OCI-LY3 (cell line): ENCODE data around the gene FOLR1.
"Not testable (repeated sequence)": the region's sequence is repeated elsewhere in the genome, so short reads cannot be mapped to it uniquely, and the experiment has no call there.

ENCODE experiments used
- H2AFZ ChIP-seq: fragments of 200-600, 300-600 bp; shearing (Covaris generic); 2 replicates; pipeline ENCODE4 v1.6.0; 2014; ENCODE audit warnings: antibody characterized with exemption, low read depth, low read length
- H3K27ac ChIP-seq: fragments of 200-600, 300-600 bp; sonication (generic); 2 replicates; pipeline ENCODE4 v1.5.1; 2014; ENCODE audit warnings: mild to moderate bottlenecking, low read length, moderate library complexity, mixed read lengths
- H3K27me3 ChIP-seq: fragments of 200-600, 300-600 bp; sonication (generic); 2 replicates; pipeline ENCODE4 v1.6.1; 2014; ENCODE audit warnings: low read depth, low read length, mixed read lengths
- H3K36me3 ChIP-seq: fragments of 200-600, 300-600 bp; sonication (generic); replicated peaks from 2 replicates; pipeline ENCODE3; 2014; ENCODE audit warnings: low read depth, low read length, mixed read lengths
- H3K4me1 ChIP-seq: fragments of 300-600, 200-600 bp; sonication (generic); 2 replicates; pipeline ENCODE4 v1.6.1; 2014; ENCODE audit warnings: low read length, mixed read lengths
- H3K4me2 ChIP-seq: fragments of 200-600, 300-600 bp; sonication (generic); 2 replicates; pipeline ENCODE4 v1.6.1; 2014; ENCODE audit warnings: low read length, mixed read lengths
- H3K4me3 ChIP-seq: fragments of 300-600, 200-600 bp; sonication (generic); 2 replicates; pipeline ENCODE4 v1.5.1; 2014; ENCODE audit warnings: antibody characterized with exemption, mild to moderate bottlenecking, low read length, moderate library complexity
- H3K79me2 ChIP-seq: fragments of 300-600, 200-600 bp; shearing (Covaris generic); 2 replicates; pipeline ENCODE4 v1.6.1; 2014; ENCODE audit warnings: mild to moderate bottlenecking, low read length, mixed read lengths
- H3K9ac ChIP-seq: fragments of 300-600, 200-600 bp; shearing (Covaris generic); 2 replicates; pipeline ENCODE4 v1.6.0; 2014; ENCODE audit warnings: mild to moderate bottlenecking, low read length, moderate library complexity
- H3K9me3 ChIP-seq: fragments of 200-600, 300-600 bp; shearing (Covaris generic); 2 replicates; pipeline ENCODE4 v1.6.1; 2014; ENCODE audit warnings: low read length, mixed read lengths; ENCODE audit not compliant: insufficient read depth
- H4K20me1 ChIP-seq: fragments of 200-600, 300-600 bp; sonication (generic); 2 replicates; pipeline ENCODE4 v1.6.1; 2016; ENCODE audit warnings: low read length, mixed read lengths; ENCODE audit not compliant: insufficient read depth
- CTCF ChIP-seq: fragments of 200-600, 300-600 bp; sonication (generic); IDR thresholded peaks from 2 replicates; pipeline ENCODE4 v1.5.1; 2014; ENCODE audit warnings: antibody characterized with exemption, low read length, low read depth
- EZH2phosphoT487 ChIP-seq: fragments of 200-600 bp; shearing (Covaris generic); IDR thresholded peaks from 2 replicates; pipeline ENCODE4 v1.6.1; 2018; ENCODE audit warnings: antibody characterized with exemption, mixed run types, low read depth

FOLR1 gene

DNA sequence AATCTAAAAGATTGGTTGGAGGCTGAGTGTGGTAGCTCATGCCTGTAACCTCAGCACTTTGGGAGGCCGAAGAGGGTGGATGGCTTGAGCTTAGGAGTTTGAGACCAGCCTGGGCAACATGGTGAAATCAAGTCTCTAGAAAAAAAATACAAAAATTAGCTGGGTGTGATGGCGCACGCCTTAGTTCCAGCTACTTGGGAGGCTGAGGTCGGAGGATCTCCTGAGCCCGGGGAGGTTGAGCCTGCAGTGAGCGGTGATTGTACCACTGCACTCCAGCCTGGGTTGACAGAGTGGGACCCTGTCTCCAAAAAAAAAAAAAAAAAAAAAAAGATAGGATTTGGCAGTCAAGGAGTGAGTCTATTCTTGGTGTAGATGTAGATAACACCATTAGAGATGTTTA lies 10.6 kb downstream of the FOLR1 start:
- no peak overlapping the region for H3K4me3 ChIP-seq
- no peaks in the 10 kb centered on the region for H4K20me1 ChIP-seq
- peaks cover 7% of the 10 kb centered on the region for H3K4me1 ChIP-seq
- no peaks in the 10 kb centered on the region for H3K36me3 ChIP-seq
- no peak overlapping the region for H3K9ac ChIP-seq
- no peak overlapping the region for H2AFZ ChIP-seq
- no peaks in the 10 kb centered on the region for H3K27me3 ChIP-seq
- H3K27ac ChIP-seq = no peak overlapping the region
- no peaks in the 10 kb centered on the region for H3K9me3 ChIP-seq
- no peak overlapping the region for H3K4me2 ChIP-seq
- TF ChIP-seq EZH2phosphoT487 (no peak), CTCF (no peak)
- no peaks in the 10 kb centered on the region for H3K79me2 ChIP-seq

DNA sequence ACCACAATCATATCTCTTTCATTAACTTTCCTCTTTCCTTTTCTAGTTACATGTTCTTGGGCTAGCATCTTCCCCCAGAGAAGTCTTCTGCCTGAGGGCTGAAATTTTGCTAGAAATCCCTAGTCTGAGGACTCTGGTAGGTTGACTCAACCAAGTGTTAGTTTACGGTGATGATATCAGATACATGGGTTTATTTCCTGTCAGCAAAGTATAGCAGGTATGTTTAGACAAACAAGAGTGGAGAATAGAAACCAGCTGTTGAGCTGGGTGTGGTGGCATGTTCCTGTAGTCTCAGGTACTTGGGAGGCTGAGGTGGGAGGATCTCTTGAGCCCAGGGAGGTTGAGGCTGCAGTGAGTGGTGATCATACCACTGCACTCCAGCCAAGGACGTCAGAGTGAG lies 11.2 kb downstream of the FOLR1 start:
- Histone ChIP-seq H4K20me1 (no peaks in the 10 kb centered on the region), H3K4me2 (no peak overlapping the region), H3K79me2 (no peaks in the 10 kb centered on the region), H3K9ac (no peak overlapping the region), H3K4me3 (no peak overlapping the region), H3K27ac (no peak overlapping the region), H2AFZ (no peak overlapping the region), H3K9me3 (no peaks in the 10 kb centered on the region), H3K36me3 (no peaks in the 10 kb centered on the region), H3K4me1 (peaks cover 7% of the 10 kb centered on the region), H3K27me3 (no peaks in the 10 kb centered on the region)
- TF ChIP-seq CTCF (no peak), EZH2phosphoT487 (no peak)

- no peaks in the 10 kb centered on the region for H4K20me1 ChIP-seq
- TF ChIP-seq EZH2phosphoT487 (no peak), CTCF (no peak)
- H3K79me2 ChIP-seq = no peaks in the 10 kb centered on the region
- H2AFZ ChIP-seq = no peak overlapping the region
- peaks cover 7% of the 10 kb centered on the region for H3K4me1 ChIP-seq
- H3K4me3 ChIP-seq = no peak overlapping the region
- no peaks in the 10 kb centered on the region for H3K27me3 ChIP-seq
- no peak overlapping the region for H3K4me2 ChIP-seq
- peaks cover 3% of the 10 kb centered on the region for H3K36me3 ChIP-seq
- H3K9me3 ChIP-seq = peaks cover 14% of the 10 kb centered on the region; the same call in 1 of the 2 replicates
- no peak overlapping the region for H3K9ac ChIP-seq
- H3K27ac ChIP-seq = no peak overlapping the region
These were observed 12.9 kb downstream of the FOLR1 start for GRCh38 chr11:72204886-72205285.

- not testable (repeated sequence) for H3K9ac ChIP-seq, H4K20me1 ChIP-seq, H3K4me2 ChIP-seq, H3K4me3 ChIP-seq, H3K36me3 ChIP-seq, H2AFZ ChIP-seq, H3K79me2 ChIP-seq, H3K27ac ChIP-seq, H3K27me3 ChIP-seq, H3K4me1 ChIP-seq
- peaks cover 18% of the 10 kb centered on the region; the same call in 1 of the 2 replicates for H3K9me3 ChIP-seq
These were observed 14.9 kb downstream of the FOLR1 start for GRCh38 chr11:72206794-72207193.

DNA sequence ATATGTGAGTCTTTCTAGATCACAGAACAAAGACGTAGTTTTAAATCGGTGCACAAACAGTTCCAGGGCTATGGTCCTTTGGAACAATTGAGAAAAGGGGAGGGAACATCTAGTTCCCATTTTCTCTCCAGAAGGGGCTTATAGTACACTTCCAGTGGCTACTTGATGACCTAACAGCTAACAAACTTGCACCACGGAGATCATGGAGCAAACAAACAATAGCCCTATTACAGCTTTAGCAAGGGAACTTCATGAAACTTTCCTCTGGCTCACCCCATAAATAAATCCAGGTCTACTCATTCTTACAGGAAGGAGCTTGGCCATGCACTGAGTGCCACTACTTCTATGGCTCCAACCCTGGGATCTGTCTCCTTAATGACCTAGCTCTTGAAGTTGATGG lies 16.3 kb downstream of the FOLR1 start:
- H3K4me2 ChIP-seq = no peak overlapping the region
- no peak overlapping the region for H2AFZ ChIP-seq
- peaks cover 4% of the 10 kb centered on the region; the same call in 1 of the 2 replicates for H3K27me3 ChIP-seq
- H3K27ac ChIP-seq = no peak overlapping the region
- H3K9me3 ChIP-seq = peaks cover 18% of the 10 kb centered on the region; the same call in 1 of the 2 replicates
- H3K4me1 ChIP-seq = peaks cover 7% of the 10 kb centered on the region
- H3K79me2 ChIP-seq = no peaks in the 10 kb centered on the region
- no peak overlapping the region for H3K4me3 ChIP-seq
- H3K9ac ChIP-seq = no peak overlapping the region
- peaks cover 3% of the 10 kb centered on the region for H3K36me3 ChIP-seq
- TF ChIP-seq CTCF (no peak), EZH2phosphoT487 (no peak)
- no peaks in the 10 kb centered on the region for H4K20me1 ChIP-seq
